MM.1S (cell line): ENCODE data around the gene TTC9.

ENCODE experiments used
- DNase-seq: peaks from one replicate; pipeline ENCODE4 v3.0.0-alpha.2; 2015
- H2AFZ ChIP-seq: fragments of 300-600 bp; sonication (generic); 2 replicates; pipeline ENCODE4 v1.6.0; 2016; ENCODE audit warnings: antibody characterized with exemption, low read length
- H3F3A ChIP-seq: fragments of 300-600 bp; sonication (generic); 2 replicates; pipeline ENCODE4 v1.6.1; 2016; ENCODE audit warnings: mild to moderate bottlenecking, antibody characterized with exemption, low read length, moderate library complexity, mixed read lengths; ENCODE audit not compliant: insufficient read depth
- H3K27ac ChIP-seq: fragments of 300-600 bp; sonication (generic); 2 replicates; pipeline ENCODE4 v1.5.1; 2016; ENCODE audit warnings: mild to moderate bottlenecking, low read length
- H3K27me3 ChIP-seq: fragments of 300-600 bp; sonication (generic); replicated peaks from 2 replicates; pipeline ENCODE4 v1.6.0; 2016; ENCODE audit warnings: low read length; ENCODE audit not compliant: insufficient read depth
- H3K36me3 ChIP-seq: fragments of 300-600 bp; sonication (generic); replicated peaks from 2 replicates; pipeline ENCODE4 v1.6.1; 2016; ENCODE audit warnings: mild to moderate bottlenecking, low read length, mixed read lengths; ENCODE audit not compliant: insufficient read depth
- H3K4me1 ChIP-seq: fragments of 300-600 bp; sonication (generic); 2 replicates; pipeline ENCODE4 v1.6.1; 2016; ENCODE audit warnings: low read length, mixed read lengths
- H3K4me2 ChIP-seq: fragments of 300-600 bp; sonication (generic); 2 replicates; pipeline ENCODE4 v1.6.0; 2016; ENCODE audit warnings: low read depth, low read length
- H3K4me3 ChIP-seq: fragments of 300-600 bp; sonication (generic); 2 replicates; pipeline ENCODE4 v1.5.1; 2016; ENCODE audit warnings: low read length, mixed read lengths
- H3K79me2 ChIP-seq: fragments of 300-600 bp; sonication (generic); 2 replicates; pipeline ENCODE4 v1.6.1; 2016; ENCODE audit warnings: mixed run types, low read length, mixed read lengths
- H3K9ac ChIP-seq: fragments of 300-600 bp; sonication (generic); 2 replicates; pipeline ENCODE4 v1.6.1; 2016; ENCODE audit warnings: low read length, mixed read lengths
- H3K9me2 ChIP-seq: fragments of 300-600 bp; sonication (generic); replicated peaks from 2 replicates; pipeline ENCODE4 v1.6.1; 2016; ENCODE audit warnings: mild to moderate bottlenecking, low read length, mixed read lengths; ENCODE audit not compliant: insufficient read depth
- H3K9me3 ChIP-seq: fragments of 300-600 bp; sonication (generic); replicated peaks from 2 replicates; pipeline ENCODE4 v1.6.1; 2016; ENCODE audit warnings: mild to moderate bottlenecking, low read length, mixed read lengths; ENCODE audit not compliant: insufficient read depth
- H4K20me1 ChIP-seq: fragments of 300-600 bp; sonication (generic); 2 replicates; pipeline ENCODE4 v1.6.1; 2016; ENCODE audit warnings: mild to moderate bottlenecking, low read length, moderate library complexity, mixed read lengths; ENCODE audit not compliant: insufficient read depth
- CTCF ChIP-seq: fragments of 300-600 bp; sonication (generic); IDR thresholded peaks from 2 replicates; pipeline ENCODE4 v1.5.1; 2016; ENCODE audit warnings: antibody characterized with exemption, low read length, mixed read lengths
- EZH2 ChIP-seq: fragments of 300-600 bp; sonication (generic); optimal IDR thresholded peaks from 2 replicates; pipeline ENCODE3; 2017; ENCODE audit warnings: low read depth, mild to moderate bottlenecking, antibody characterized with exemption, low read length, mixed read lengths
- EZH2phosphoT487 ChIP-seq: fragments of 300-600 bp; sonication (generic); IDR thresholded peaks from 2 replicates; pipeline ENCODE4 v1.6.1; 2018; ENCODE audit warnings: antibody characterized with exemption, low read length

TTC9 gene

GRCh38 chr14:70724944-70725343 is 83.2 kb downstream of the TTC9 start:
- no peak for TF ChIP-seq EZH2
- TF ChIP-seq CTCF, result no peak
- no peak for TF ChIP-seq EZH2phosphoT487
- H3K9ac ChIP-seq, result no peak overlapping the region
- no peaks in the 10 kb centered on the region for H3K79me2 ChIP-seq
- no peaks in the 10 kb centered on the region for H3K27me3 ChIP-seq
- H3K27ac ChIP-seq, result no peak overlapping the region
- H3K4me3 ChIP-seq, result no peak overlapping the region
- H3K9me2 ChIP-seq, result no peaks in the 10 kb centered on the region
- H3K4me2 ChIP-seq, result no peak overlapping the region
- no peaks in the 10 kb centered on the region for H3F3A ChIP-seq
- no peak overlapping the region for H2AFZ ChIP-seq
- DNase-seq, result no peak
- no peaks in the 10 kb centered on the region for H4K20me1 ChIP-seq
- H3K9me3 ChIP-seq, result no peaks in the 10 kb centered on the region
- no peaks in the 10 kb centered on the region for H3K4me1 ChIP-seq
- H3K36me3 ChIP-seq, result no peaks in the 10 kb centered on the region
